ENCODE measurements around the gene FAAH2. TPM values are rescaled to one million over a fixed set of nuclear protein-coding genes. Genes with fewer than 3 reads are reported as not detected.

The FAAH2 gene
- total RNA-seq, 1 experiment from 2014 or later: 6.4 TPM

DNA sequence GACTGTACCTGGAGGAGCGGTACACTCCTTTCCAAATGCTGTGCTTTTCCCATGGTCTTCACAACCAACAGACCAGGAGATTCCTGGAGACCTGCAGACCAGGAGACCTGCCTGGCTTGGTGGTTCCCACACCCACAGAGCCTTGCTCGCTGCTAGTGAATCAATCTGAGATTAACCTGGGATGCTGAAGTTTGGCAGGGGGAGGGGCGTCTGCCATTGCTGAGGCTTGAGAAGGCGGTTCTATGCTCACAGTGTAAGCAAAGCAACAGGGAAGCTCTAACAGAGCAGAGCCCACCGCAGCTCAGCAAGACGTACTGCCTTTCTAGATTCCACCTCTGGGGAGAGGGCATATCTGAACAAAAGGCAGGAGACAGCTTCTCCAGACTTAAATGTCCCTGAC lies 34.5 kb upstream of the FAAH2 start:
- no peak overlapping the region for H3K4ac ChIP-seq (ENCODE audit: low read depth, low read length)
- no peak overlapping the region for H3K18ac ChIP-seq (ENCODE audit: insufficient read length, low read depth, low read length)
- H2BK5ac ChIP-seq (ENCODE audit: insufficient read length, low read length): no peak overlapping the region
- no peak overlapping the region for H3K23ac ChIP-seq (ENCODE audit: insufficient read length, low read depth, low read length)
- H2AFZ ChIP-seq (ENCODE audit: low read length): no peak overlapping the region
- H4K20me1 ChIP-seq (ENCODE audit: control insufficient read depth, insufficient read depth, insufficient read length): no peaks in the 10 kb centered on the region
- H3K27me3 ChIP-seq (ENCODE audit: insufficient read depth, low read length): no peaks in the 10 kb centered on the region
- no peak for DNase-seq
- no peaks in the 10 kb centered on the region for H3K79me2 ChIP-seq (ENCODE audit: insufficient read depth, low read length)
- Mint-ChIP-seq H3K36me3 (ENCODE audit: insufficient read depth in 1 of 3, low read depth in 3 of 3) (peaks cover 27 to 50% (median 32%) of the 10 kb centered on the region in 3 experiments), H3K4me3 (no peak overlapping the region), H3K9me3 (peaks cover 85 to 86% of the 10 kb centered on the region in 2 experiments), H3K27ac (no peak overlapping the region), H3K4me1 (no peaks in the 10 kb centered on the region), H3K27me3 (ENCODE audit: low read depth) (peaks cover 2% of the 10 kb centered on the region)
- H3K23me2 ChIP-seq (ENCODE audit: insufficient read length, low read depth, low read length, poor library complexity, severe bottlenecking): no peaks in the 10 kb centered on the region
- no peak overlapping the region for H2BK15ac ChIP-seq (ENCODE audit: low read depth, low read length)
- H4K8ac ChIP-seq (replicated peaks; ENCODE audit: insufficient read length, low read depth, low read length): no peak overlapping the region
- H4K5ac ChIP-seq (ENCODE audit: insufficient read length, low read depth, low read length): no peak overlapping the region
- peaks cover 5% of the 10 kb centered on the region for H3K9me3 ChIP-seq (ENCODE audit: control insufficient read depth, low read depth, low read length)
- no peak overlapping the region for H2BK120ac ChIP-seq (ENCODE audit: low read depth, low read length, poor library complexity, severe bottlenecking)
- no peak overlapping the region for H4K91ac ChIP-seq (ENCODE audit: insufficient read length, low read depth, low read length)
- no peak overlapping the region for H3K56ac ChIP-seq (ENCODE audit: insufficient read length, low read depth, low read length)
- H3T11ph ChIP-seq (ENCODE audit: low read length): no peak overlapping the region
- TF ChIP-seq, protein P1, sequence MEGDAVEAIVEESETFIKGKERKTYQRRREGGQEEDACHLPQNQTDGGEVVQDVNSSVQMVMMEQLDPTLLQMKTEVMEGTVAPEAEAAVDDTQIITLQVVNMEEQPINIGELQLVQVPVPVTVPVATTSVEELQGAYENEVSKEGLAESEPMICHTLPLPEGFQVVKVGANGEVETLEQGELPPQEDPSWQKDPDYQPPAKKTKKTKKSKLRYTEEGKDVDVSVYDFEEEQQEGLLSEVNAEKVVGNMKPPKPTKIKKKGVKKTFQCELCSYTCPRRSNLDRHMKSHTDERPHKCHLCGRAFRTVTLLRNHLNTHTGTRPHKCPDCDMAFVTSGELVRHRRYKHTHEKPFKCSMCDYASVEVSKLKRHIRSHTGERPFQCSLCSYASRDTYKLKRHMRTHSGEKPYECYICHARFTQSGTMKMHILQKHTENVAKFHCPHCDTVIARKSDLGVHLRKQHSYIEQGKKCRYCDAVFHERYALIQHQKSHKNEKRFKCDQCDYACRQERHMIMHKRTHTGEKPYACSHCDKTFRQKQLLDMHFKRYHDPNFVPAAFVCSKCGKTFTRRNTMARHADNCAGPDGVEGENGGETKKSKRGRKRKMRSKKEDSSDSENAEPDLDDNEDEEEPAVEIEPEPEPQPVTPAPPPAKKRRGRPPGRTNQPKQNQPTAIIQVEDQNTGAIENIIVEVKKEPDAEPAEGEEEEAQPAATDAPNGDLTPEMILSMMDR (conservative IDR thresholded peaks at IDR 0.05): no peak
- H3K4me1 ChIP-seq (ENCODE audit: insufficient read depth, low read length): no peaks in the 10 kb centered on the region
- no peaks in the 10 kb centered on the region for H3K79me1 ChIP-seq (ENCODE audit: insufficient read depth, low read depth, low read length, poor library complexity, severe bottlenecking)
- no peak overlapping the region for H3K9ac ChIP-seq (ENCODE audit: extremely low read depth, insufficient read length, low read length)
- no peak overlapping the region for H3K27ac ChIP-seq (ENCODE audit: insufficient read length, low read depth, low read length)
- no peak overlapping the region for H2BK20ac ChIP-seq (ENCODE audit: low read depth, low read length, poor library complexity, severe bottlenecking)
- no peak overlapping the region for H2BK12ac ChIP-seq (ENCODE audit: insufficient read length, low read depth, low read length)
- no peak overlapping the region for H2AK5ac ChIP-seq (ENCODE audit: insufficient read length, low read length)
- WGBS (ENCODE audit: extremely low coverage, insufficient read length, low lambda C conversion rate): no CpG with 5 or more reads among the region's 6 CpGs
- no peak overlapping the region for H3K14ac ChIP-seq (ENCODE audit: insufficient read depth, low read length)
- H3K4me2 ChIP-seq (ENCODE audit: insufficient read depth, insufficient read length, low read length): no peak overlapping the region

Measured in H9 (cell line).